ENCODE data around the gene TUBGCP5. TPM values are rescaled to one million over a fixed set of nuclear protein-coding genes. Genes with fewer than 3 reads are reported as not detected.
A peak's percentile ranks its signal among the peaks of the same experiment; 100 is the strongest.

TUBGCP5 gene
- total RNA-seq, 4 donors from 2014 or later, result 11.6 to 18.2 (median 13.6) TPM

DNA sequence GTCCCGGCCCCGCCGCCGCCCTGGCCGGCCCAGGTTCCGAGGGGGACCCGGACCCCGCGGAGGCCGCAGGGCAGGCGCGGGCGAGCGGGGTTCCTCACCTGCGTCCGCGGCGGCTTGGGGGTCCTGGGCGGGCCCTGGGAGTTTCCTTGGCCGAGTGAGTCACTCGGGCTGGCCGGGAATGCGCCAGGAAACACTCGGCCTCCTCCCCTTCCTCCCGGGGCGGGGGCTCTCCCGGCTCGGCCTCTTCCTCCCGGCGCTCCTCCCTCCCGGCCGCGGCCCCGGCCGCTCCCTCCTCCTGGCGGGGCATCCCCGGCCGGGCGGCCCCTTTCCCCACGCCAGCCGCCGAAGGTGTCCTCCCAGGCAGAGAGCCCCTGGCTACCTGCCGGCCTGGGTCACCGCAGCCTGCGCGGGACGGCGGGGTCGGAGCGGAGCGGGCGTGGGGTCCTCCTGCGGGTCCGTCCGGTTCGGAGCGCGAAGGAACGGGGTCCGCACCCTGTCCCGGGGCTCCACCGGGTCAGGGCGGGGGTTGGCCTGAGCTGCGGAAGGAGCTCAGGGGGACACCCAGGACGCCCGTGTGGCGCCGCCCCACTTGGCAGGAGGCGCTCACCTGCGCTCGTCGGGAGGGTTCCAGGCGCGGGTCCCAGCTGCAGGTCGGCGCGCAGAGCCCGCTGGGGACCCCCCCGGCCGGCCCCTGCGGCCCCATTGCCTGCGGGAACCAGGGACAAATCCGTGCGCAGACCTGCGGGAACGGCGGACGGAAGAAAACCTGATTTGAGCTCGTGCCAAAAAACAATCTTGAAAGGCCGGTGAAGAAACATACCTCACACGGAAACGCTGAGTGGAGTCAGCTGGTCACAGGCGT is 58.9 kb downstream of the TUBGCP5 start, which contains the start of gene CYFIP1:
TSS of gene CYFIP1 (minus strand) at position 180 of the 862 bp plus-strand sequence. CDS start 33,083 bp downstream, outside the sequence.
- in situ Hi-C loops (cut with MboI; ENCODE audit: low sequenced_read_pairs in 4 of 4), result no loop called here
- ATAC-seq (peak; percentile 83 to 88), DNase-seq (peak; percentile 62 to 64)
- Histone ChIP-seq H3K9me3 (no peaks in the 10 kb centered on the region), H3K4me1 (peaks cover 5 to 13% of the 10 kb centered on the region in 2 donors), H3K4me3 (peak within 1 kb of the TSS; percentile 72 to 97 (median 88)), H3K27me3 (no peaks in the 10 kb centered on the region), H3K27ac (peak within 1 kb of the TSS; percentile 50 to 78 (median 72)), H3K36me3 (no peaks in the 10 kb centered on the region)
- TF ChIP-seq POLR2A (IDR thresholded peaks at IDR 0.05) (peak; percentile 24 to 54), CTCF (IDR thresholded peaks at IDR 0.05 in 4 of 5, conservative IDR thresholded peaks at IDR 0.05 in 1 of 5) (no peak)
- intact Hi-C loops (cut with DNase I; ENCODE audit: low total_unique reads), result loop anchor here (2.0 to 10.0 kb wide), 3 partner anchors 58 to 193 kb away; partner anchors contain the start of genes NIPA1, NIPA2 and TUBGCP5

GRCh38 chr15:22979238-22980188 is 59.9 kb downstream of the TUBGCP5 start:
- Histone ChIP-seq H3K4me3 (peak overlapping the region; percentile 72 to 97 (median 88)), H3K27ac (peak overlapping the region; percentile 50 to 78 (median 72)), H3K36me3 (no peaks in the 10 kb centered on the region), H3K27me3 (no peaks in the 10 kb centered on the region), H3K9me3 (no peaks in the 10 kb centered on the region), H3K4me1 (peaks cover 5 to 13% of the 10 kb centered on the region in 2 donors)
- intact Hi-C loops (cut with DNase I; ENCODE audit: low total_unique reads) (loop anchor here (2.0 to 10.0 kb wide), 3 partner anchors 59 to 192 kb away; partner anchors contain the start of genes NIPA1, NIPA2 and TUBGCP5), in situ Hi-C loops (cut with MboI; ENCODE audit: low sequenced_read_pairs in 4 of 4) (no loop called here)
- peak in 1 of 5 experiments; percentile 15 for TF ChIP-seq CTCF (IDR thresholded peaks at IDR 0.05 in 4 of 5, conservative IDR thresholded peaks at IDR 0.05 in 1 of 5)
- TF ChIP-seq POLR2A (IDR thresholded peaks at IDR 0.05), result no peak
- ATAC-seq (peak; percentile 43 to 48), DNase-seq (peak in 1 of 2 donors; percentile 20)

- ATAC-seq (peak; percentile 8 to 15), DNase-seq (no peak)
- Histone ChIP-seq H3K4me3 (peak overlapping the region; percentile 72 to 97 (median 88)), H3K36me3 (no peaks in the 10 kb centered on the region), H3K4me1 (peaks cover 5 to 13% of the 10 kb centered on the region in 2 donors), H3K27ac (peak overlapping the region in 2 of 4 donors; percentile 69 to 74), H3K9me3 (no peaks in the 10 kb centered on the region), H3K27me3 (no peaks in the 10 kb centered on the region)
- intact Hi-C loops (cut with DNase I; ENCODE audit: low total_unique reads), result no loop called here
- in situ Hi-C loops (cut with MboI; ENCODE audit: low sequenced_read_pairs in 4 of 4), result no loop called here
- TF ChIP-seq CTCF (IDR thresholded peaks at IDR 0.05 in 4 of 5, conservative IDR thresholded peaks at IDR 0.05 in 1 of 5) (no peak), POLR2A (IDR thresholded peaks at IDR 0.05) (no peak)
Measured at GRCh38 chr15:22978691-22979237, 60.6 kb downstream of the TUBGCP5 start.

DNA sequence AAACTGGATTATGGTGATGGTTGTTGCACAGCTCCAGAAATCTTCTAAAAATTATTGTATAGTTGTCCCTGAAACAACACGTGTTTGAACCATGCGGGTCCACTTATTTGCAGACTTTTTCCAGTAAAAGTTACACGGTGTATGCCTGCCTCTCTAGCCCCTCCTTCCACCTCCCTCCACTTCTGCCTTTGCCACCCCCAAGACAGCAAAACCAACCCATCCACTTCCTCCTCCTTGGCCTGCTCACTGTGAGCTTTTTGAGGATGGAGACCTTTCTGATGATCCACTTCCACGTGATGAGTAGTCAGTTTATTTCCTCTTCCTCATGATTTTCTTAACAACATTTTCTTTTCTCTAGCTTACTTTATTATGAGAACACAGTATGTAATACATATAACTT is 64.6 kb downstream of the TUBGCP5 start:
- peaks cover 5 to 13% of the 10 kb centered on the region in 2 donors for H3K4me1 ChIP-seq

More for the DNA sequence above, 64.6 kb downstream of the TUBGCP5 start:
- H3K4me3 ChIP-seq, result no peak overlapping the region
- no peaks in the 10 kb centered on the region for H3K9me3 ChIP-seq
- in situ Hi-C loops (cut with MboI; ENCODE audit: low sequenced_read_pairs in 4 of 4) (no loop called here), intact Hi-C loops (cut with DNase I; ENCODE audit: low total_unique reads) (no loop called here)
- TF ChIP-seq POLR2A (IDR thresholded peaks at IDR 0.05) (no peak), CTCF (IDR thresholded peaks at IDR 0.05 in 4 of 5, conservative IDR thresholded peaks at IDR 0.05 in 1 of 5) (no peak)
- H3K27ac ChIP-seq, result no peak overlapping the region
- DNase-seq, result no peak
- H3K27me3 ChIP-seq, result no peaks in the 10 kb centered on the region
- no peaks in the 10 kb centered on the region for H3K36me3 ChIP-seq
- ATAC-seq, result no peak
